Measurements from ENCODE around the gene FRMPD4.

Gene FRMPD4

GRCh38 chrX:12210971-12211370, 72.7 kb downstream of the FRMPD4 start:
- no peak for DNase-seq (ENCODE audit: low read depth)

GRCh38 chrX:12223650-12224049, 85.4 kb downstream of the FRMPD4 start:
- no peak for DNase-seq (ENCODE audit: low read depth)

- no peak for DNase-seq (ENCODE audit: low read depth)
Observed at GRCh38 chrX:12225107-12225506, 86.8 kb downstream of the FRMPD4 start.

- no peak for DNase-seq (ENCODE audit: low read depth)
Observed at GRCh38 chrX:12227412-12228041, 89.3 kb downstream of the FRMPD4 start.

- no peak for DNase-seq (ENCODE audit: low read depth)
Observed at GRCh38 chrX:12228862-12229261, 90.6 kb downstream of the FRMPD4 start.

GRCh38 chrX:12229986-12230385, 91.7 kb downstream of the FRMPD4 start:
- DNase-seq (ENCODE audit: low read depth), result no peak

GRCh38 chrX:12234534-12235329, 96.5 kb downstream of the FRMPD4 start:
- no peak for DNase-seq (ENCODE audit: low read depth)

GRCh38 chrX:12236156-12236555, 97.9 kb downstream of the FRMPD4 start:
- DNase-seq (ENCODE audit: low read depth), result no peak

GRCh38 chrX:12237131-12237530, 98.9 kb downstream of the FRMPD4 start:
- no peak for DNase-seq (ENCODE audit: low read depth)

- DNase-seq (ENCODE audit: low read depth), result no peak
Observed at GRCh38 chrX:12237771-12238170, 99.5 kb downstream of the FRMPD4 start.

GRCh38 chrX:12239356-12240082, 101.2 kb downstream of the FRMPD4 start:
- no peak for DNase-seq (ENCODE audit: low read depth)

- DNase-seq (ENCODE audit: low read depth), result no peak
Observed at GRCh38 chrX:12240491-12240890, 102.2 kb downstream of the FRMPD4 start.

GRCh38 chrX:12241026-12241425, 102.8 kb downstream of the FRMPD4 start:
- no peak for DNase-seq (ENCODE audit: low read depth)

GRCh38 chrX:12245650-12246645, 107.7 kb downstream of the FRMPD4 start:
- no peak for DNase-seq (ENCODE audit: low read depth)

- DNase-seq (ENCODE audit: low read depth), result no peak
Observed at GRCh38 chrX:12249997-12250396, 111.7 kb downstream of the FRMPD4 start.

- DNase-seq (ENCODE audit: low read depth), result no peak
Observed at GRCh38 chrX:12263211-12263610, 124.9 kb downstream of the FRMPD4 start.

GRCh38 chrX:12269484-12269883, 131.2 kb downstream of the FRMPD4 start:
- no peak for DNase-seq (ENCODE audit: low read depth)

- DNase-seq (ENCODE audit: low read depth), result no peak
Observed at GRCh38 chrX:12278151-12278550, 139.9 kb downstream of the FRMPD4 start.

GRCh38 chrX:12282991-12283390, 144.7 kb downstream of the FRMPD4 start:
- DNase-seq (ENCODE audit: low read depth), result no peak

- DNase-seq (ENCODE audit: low read depth), result no peak
Observed at GRCh38 chrX:12292996-12293765, 154.9 kb downstream of the FRMPD4 start.

GRCh38 chrX:12297353-12297752, 159.1 kb downstream of the FRMPD4 start:
- DNase-seq (ENCODE audit: low read depth), result no peak
